ENCODE measurements around the gene TNS3. TPM values are rescaled to one million over a fixed set of nuclear protein-coding genes. Genes with fewer than 3 reads are reported as not detected.
A peak's percentile ranks its signal among the peaks of the same experiment; 100 is the strongest.

Gene TNS3
- total RNA-seq, 1 donor from 2014 or later = 47.2 TPM

- DNase-seq (ENCODE audit: low spot score) = no peak
- no peak for ATAC-seq
Measured at GRCh38 chr7:47583739-47584535, 2.0 kb upstream of the TNS3 start.

- ATAC-seq = no peak
Measured at GRCh38 chr7:47582764-47583738, 1.1 kb upstream of the TNS3 start.

GRCh38 chr7:47581438-47581803 is 490 bp downstream of the TNS3 start:
- peak; percentile 74 for ATAC-seq
- peak; percentile 71 for DNase-seq (ENCODE audit: low spot score)

More at GRCh38 chr7:47582764-47583738, 1.1 kb upstream of the TNS3 start:
- no peak for DNase-seq (ENCODE audit: low spot score)

- peak; percentile 34 for ATAC-seq
- no peak for DNase-seq (ENCODE audit: low spot score)
Measured at GRCh38 chr7:47580811-47581331, 1.0 kb downstream of the TNS3 start.

- peak; percentile 48 for ATAC-seq
Measured at GRCh38 chr7:47580175-47580706, 1.7 kb downstream of the TNS3 start.

GRCh38 chr7:47579458-47579857 is 2.5 kb downstream of the TNS3 start:
- ATAC-seq (no peak), DNase-seq (ENCODE audit: low spot score) (no peak)

More at GRCh38 chr7:47580175-47580706, 1.7 kb downstream of the TNS3 start:
- peak; percentile 78 for DNase-seq (ENCODE audit: low spot score)

- ATAC-seq = no peak
- DNase-seq (ENCODE audit: low spot score) = no peak
Measured at GRCh38 chr7:47578579-47579270, 3.2 kb downstream of the TNS3 start.

GRCh38 chr7:47577321-47577919 is 4.5 kb downstream of the TNS3 start:
- DNase-seq (ENCODE audit: low spot score) (no peak), ATAC-seq (no peak)

- DNase-seq (ENCODE audit: low spot score) (no peak), ATAC-seq (no peak)
Measured at GRCh38 chr7:47576866-47577306, 5.0 kb downstream of the TNS3 start.

- peak; percentile 19 for ATAC-seq
- peak; percentile 62 for DNase-seq (ENCODE audit: low spot score)
Measured at GRCh38 chr7:47576031-47576865, 5.7 kb downstream of the TNS3 start.

GRCh38 chr7:47574482-47575329 is 7.2 kb downstream of the TNS3 start:
- ATAC-seq (no peak), DNase-seq (ENCODE audit: low spot score) (no peak)

- peak; percentile 59 for ATAC-seq
Measured at GRCh38 chr7:47573758-47574481, 8.0 kb downstream of the TNS3 start.

GRCh38 chr7:47572939-47573757 is 8.8 kb downstream of the TNS3 start:
- peak; percentile 18 for ATAC-seq
- DNase-seq (ENCODE audit: low spot score) = peak; percentile 64

More at GRCh38 chr7:47573758-47574481, 8.0 kb downstream of the TNS3 start:
- peak; percentile 79 for DNase-seq (ENCODE audit: low spot score)

- DNase-seq (ENCODE audit: low spot score) (no peak), ATAC-seq (peak; percentile 42)
Measured at GRCh38 chr7:47572094-47572445, 9.8 kb downstream of the TNS3 start.

GRCh38 chr7:47571331-47572093 is 10.4 kb downstream of the TNS3 start:
- ATAC-seq (peak; percentile 74), DNase-seq (ENCODE audit: low spot score) (peak; percentile 91)

- ATAC-seq (no peak), DNase-seq (ENCODE audit: low spot score) (no peak)
Measured at GRCh38 chr7:47570649-47571050, 11.3 kb downstream of the TNS3 start.
